ENCODE results near the gene BCHE. TPM values are rescaled to one million over a fixed set of nuclear protein-coding genes. Genes with fewer than 3 reads are reported as not detected.

The BCHE gene
- total RNA-seq, 4 donors from 2014 or later: 31.8 to 96.2 (median 49.3) TPM

DNA sequence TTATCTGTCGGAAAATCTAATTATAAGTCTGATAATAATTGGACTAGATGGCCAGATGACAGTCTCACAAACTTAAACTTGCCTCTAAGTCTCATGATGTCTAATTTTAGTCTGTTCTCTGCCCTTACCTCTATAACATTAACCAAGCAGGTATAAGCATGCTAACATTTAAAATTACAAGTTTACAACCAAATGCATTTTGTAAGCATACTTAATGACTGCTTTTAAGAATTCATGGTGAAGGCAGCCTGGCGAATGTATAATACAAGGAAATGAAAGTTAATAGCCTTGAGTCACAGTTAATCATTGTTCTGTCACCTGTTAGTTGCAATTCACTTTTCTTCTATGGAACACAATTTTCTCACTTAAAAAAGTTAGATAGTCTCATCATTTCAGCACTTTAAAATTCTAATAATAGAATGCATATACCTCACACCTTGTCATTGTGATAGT lies 16.5 kb downstream of the BCHE start:
- no peak overlapping the region for H3K27ac ChIP-seq
- no peak for ATAC-seq
- H3K9me3 ChIP-seq: no peaks in the 10 kb centered on the region
- peaks cover 0 to 6% (median 0%) of the 10 kb centered on the region in 3 donors for H3K4me1 ChIP-seq
- H3K27me3 ChIP-seq: no peaks in the 10 kb centered on the region
- H3K36me3 ChIP-seq: peaks cover 0 to 3% of the 10 kb centered on the region in 2 donors
- 20 to 40% methylated on average over 2 of the region's 2 CpGs for WGBS, 2 donors (ENCODE audit: low coverage in 1 of 2)
- no peak for TF ChIP-seq EP300 (IDR thresholded peaks at IDR 0.05)
- TF ChIP-seq POLR2A (IDR thresholded peaks at IDR 0.05): no peak
- no peak for TF ChIP-seq POLR2AphosphoS5 (IDR thresholded peaks at IDR 0.05)
- TF ChIP-seq, protein P1, sequence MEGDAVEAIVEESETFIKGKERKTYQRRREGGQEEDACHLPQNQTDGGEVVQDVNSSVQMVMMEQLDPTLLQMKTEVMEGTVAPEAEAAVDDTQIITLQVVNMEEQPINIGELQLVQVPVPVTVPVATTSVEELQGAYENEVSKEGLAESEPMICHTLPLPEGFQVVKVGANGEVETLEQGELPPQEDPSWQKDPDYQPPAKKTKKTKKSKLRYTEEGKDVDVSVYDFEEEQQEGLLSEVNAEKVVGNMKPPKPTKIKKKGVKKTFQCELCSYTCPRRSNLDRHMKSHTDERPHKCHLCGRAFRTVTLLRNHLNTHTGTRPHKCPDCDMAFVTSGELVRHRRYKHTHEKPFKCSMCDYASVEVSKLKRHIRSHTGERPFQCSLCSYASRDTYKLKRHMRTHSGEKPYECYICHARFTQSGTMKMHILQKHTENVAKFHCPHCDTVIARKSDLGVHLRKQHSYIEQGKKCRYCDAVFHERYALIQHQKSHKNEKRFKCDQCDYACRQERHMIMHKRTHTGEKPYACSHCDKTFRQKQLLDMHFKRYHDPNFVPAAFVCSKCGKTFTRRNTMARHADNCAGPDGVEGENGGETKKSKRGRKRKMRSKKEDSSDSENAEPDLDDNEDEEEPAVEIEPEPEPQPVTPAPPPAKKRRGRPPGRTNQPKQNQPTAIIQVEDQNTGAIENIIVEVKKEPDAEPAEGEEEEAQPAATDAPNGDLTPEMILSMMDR (IDR thresholded peaks at IDR 0.05): no peak
- no peak overlapping the region for H3K4me3 ChIP-seq

DNA sequence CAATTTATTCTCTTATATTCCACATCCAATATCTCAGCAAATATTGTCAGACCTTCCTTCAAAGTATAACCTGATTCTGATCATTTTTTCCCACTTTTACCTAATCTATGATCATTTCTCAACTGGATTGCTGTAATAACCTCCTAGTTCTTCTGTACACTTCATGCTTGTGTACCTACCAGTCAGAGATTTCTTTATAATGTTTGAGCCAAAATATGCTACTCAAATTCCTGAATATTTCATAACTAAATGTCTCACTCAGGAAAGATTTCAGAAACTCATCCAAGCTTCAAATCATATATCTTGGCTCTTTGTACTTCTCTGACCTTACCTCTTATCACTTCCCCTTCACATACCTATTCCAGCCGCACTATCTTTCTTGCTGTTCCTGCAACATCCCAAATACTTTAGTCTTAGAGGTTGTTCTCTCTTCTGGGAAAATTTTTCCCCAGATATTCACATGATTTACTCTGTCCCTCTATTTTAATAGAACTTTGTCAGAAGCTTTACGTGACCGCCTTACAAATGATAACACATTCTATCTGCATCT lies 20.0 kb downstream of the BCHE start:
- Histone ChIP-seq H3K36me3 (no peaks in the 10 kb centered on the region), H3K9me3 (no peaks in the 10 kb centered on the region), H3K4me1 (peaks cover 0 to 6% (median 0%) of the 10 kb centered on the region in 3 donors), H3K4me3 (no peak overlapping the region), H3K27me3 (no peaks in the 10 kb centered on the region), H3K27ac (no peak overlapping the region)
- 93 to 94% methylated on average over 3 of the region's 3 CpGs for WGBS, 2 donors (ENCODE audit: low coverage in 1 of 2)
- ATAC-seq: no peak
- TF ChIP-seq, protein P1 (IDR thresholded peaks at IDR 0.05): no peak
- TF ChIP-seq POLR2AphosphoS5 (IDR thresholded peaks at IDR 0.05) (no peak), EP300 (IDR thresholded peaks at IDR 0.05) (no peak), POLR2A (IDR thresholded peaks at IDR 0.05) (no peak)

DNA sequence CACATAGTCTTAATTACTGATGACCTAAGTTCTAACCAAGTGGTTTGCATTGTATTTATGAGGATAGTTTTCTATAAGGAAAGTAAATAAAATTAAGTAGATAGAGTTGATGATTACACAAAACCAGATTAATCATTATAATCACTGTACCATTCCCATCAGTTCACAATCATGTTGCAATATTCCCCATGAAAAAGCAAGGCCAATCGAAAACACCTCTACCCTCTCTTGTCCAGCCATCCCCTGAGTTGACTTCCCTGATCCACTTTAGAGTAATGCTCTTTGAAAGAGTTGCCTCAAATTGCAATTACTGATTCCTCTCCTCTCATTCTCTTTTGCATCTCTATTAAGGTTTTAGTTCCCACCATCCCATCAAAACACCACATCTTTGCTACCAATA lies 21.0 kb downstream of the BCHE start:
- Histone ChIP-seq H3K4me3 (no peak overlapping the region), H3K9me3 (no peaks in the 10 kb centered on the region), H3K27ac (no peak overlapping the region), H3K4me1 (peaks cover 0 to 6% (median 0%) of the 10 kb centered on the region in 3 donors), H3K27me3 (no peaks in the 10 kb centered on the region), H3K36me3 (no peaks in the 10 kb centered on the region)
- 67 to 100% methylated on average over 1 of the region's 1 CpG for WGBS, 2 donors (ENCODE audit: low coverage in 1 of 2)
- TF ChIP-seq POLR2AphosphoS5 (IDR thresholded peaks at IDR 0.05) (no peak), EP300 (IDR thresholded peaks at IDR 0.05) (no peak), POLR2A (IDR thresholded peaks at IDR 0.05) (no peak)
- TF ChIP-seq, protein P1 (IDR thresholded peaks at IDR 0.05): no peak
- ATAC-seq: no peak

DNA sequence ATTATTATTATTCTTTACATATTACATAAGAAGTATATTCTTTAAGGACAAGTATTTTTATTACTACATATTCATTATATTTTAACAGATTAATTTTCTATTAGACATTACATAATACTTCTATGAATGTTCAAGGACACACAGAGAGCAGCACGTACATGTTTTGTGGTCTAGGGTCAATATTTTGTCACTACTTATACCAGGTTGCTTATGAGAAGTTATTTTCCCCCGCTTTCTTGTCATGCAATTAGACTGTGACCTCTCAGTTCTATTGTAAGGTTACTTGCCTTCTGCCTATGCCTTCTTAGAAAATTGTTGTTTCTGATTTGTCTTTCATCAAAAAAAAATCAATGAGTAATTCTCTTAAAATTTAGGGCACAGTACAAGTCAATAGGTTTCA lies 21.5 kb downstream of the BCHE start:
- 95 to 96% methylated on average over 2 of the region's 2 CpGs for WGBS, 2 donors (ENCODE audit: low coverage in 1 of 2)

More for the DNA sequence above, 21.5 kb downstream of the BCHE start:
- Histone ChIP-seq H3K27me3 (no peaks in the 10 kb centered on the region), H3K36me3 (no peaks in the 10 kb centered on the region), H3K27ac (no peak overlapping the region), H3K4me1 (peaks cover 0 to 6% (median 0%) of the 10 kb centered on the region in 3 donors), H3K9me3 (no peaks in the 10 kb centered on the region), H3K4me3 (no peak overlapping the region)
- ATAC-seq: no peak
- TF ChIP-seq POLR2A (IDR thresholded peaks at IDR 0.05): no peak
- no peak for TF ChIP-seq EP300 (IDR thresholded peaks at IDR 0.05)
- TF ChIP-seq, protein P1 (IDR thresholded peaks at IDR 0.05): no peak
- no peak for TF ChIP-seq POLR2AphosphoS5 (IDR thresholded peaks at IDR 0.05)
